Neutrophil (primary cell): Measurements from ENCODE around the gene RET.

Experiments
- H3K27ac ChIP-seq: fragments of 200-600 bp; sonication (generic); 2 replicates; pipeline ENCODE4 v1.5.1; 2016; ENCODE audit warnings: mild to moderate bottlenecking, moderate library complexity
- H3K27me3 ChIP-seq: fragments of 200-600 bp; sonication (generic); 2 replicates; pipeline ENCODE4 v1.6.0; 2016; ENCODE audit warnings: mild to moderate bottlenecking
- H3K36me3 ChIP-seq: fragments of 200-600 bp; sonication (generic); 2 replicates; pipeline ENCODE4 v1.5.1; 2017
- H3K4me1 ChIP-seq, 2 experiments: fragments of 200-600 bp in 1 of 2; sonication (generic) in 1 of 2; 1 replicate in 1 of 2; 2 replicates in 1 of 2; pipeline versions ENCODE4 v1.5.1 to v1.6.1; 2013 to 2016; ENCODE audit warnings: low read depth in 1 of 2, low read length in 1 of 2, mild to moderate bottlenecking in 1 of 2, moderate library complexity in 1 of 2; ENCODE audit not compliant: control insufficient read depth in 1 of 2, insufficient read depth in 1 of 2
- H3K4me3 ChIP-seq, 2 experiments: fragments of 200-600 bp in 1 of 2; sonication (generic) in 1 of 2; 1 replicate in 1 of 2; 2 replicates in 1 of 2; pipeline ENCODE4 v1.5.1; 2013 to 2016; ENCODE audit warnings: low read depth in 1 of 2, low read length in 1 of 2, mild to moderate bottlenecking in 1 of 2, moderate library complexity in 1 of 2
- H3K9me3 ChIP-seq: fragments of 200-600 bp; sonication (generic); 2 replicates; pipeline ENCODE4 v1.5.1; 2016
- CTCF ChIP-seq: fragments of 200-600 bp; sonication (generic); IDR thresholded peaks from 2 replicates; pipeline ENCODE4 v1.5.1; 2016; ENCODE audit warnings: antibody characterized with exemption

Gene RET

DNA sequence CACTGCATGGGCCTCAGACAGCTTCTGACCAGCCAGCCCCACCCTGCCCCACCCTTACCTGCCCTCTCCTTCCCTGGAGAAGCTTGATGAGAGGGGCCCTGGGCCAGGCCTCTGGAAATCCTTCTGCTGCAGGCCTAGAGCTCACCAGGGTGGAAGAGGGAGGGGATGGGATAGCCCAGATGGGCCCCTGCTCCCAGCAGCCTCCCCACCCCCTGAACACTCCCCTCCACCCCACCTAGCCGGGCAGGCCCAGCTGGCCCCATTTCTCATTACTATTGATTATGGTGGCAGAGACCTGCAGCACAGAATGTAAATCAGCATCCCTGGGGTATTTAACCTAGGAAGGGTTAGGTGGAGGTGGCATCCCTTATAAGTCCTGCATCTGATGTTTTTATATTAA, 11.6 kb upstream of the RET start:
- no peak overlapping the region for H3K27ac ChIP-seq
- H3K27me3 ChIP-seq, result no peaks in the 10 kb centered on the region
- no peaks in the 10 kb centered on the region for H3K36me3 ChIP-seq
- no peaks in the 10 kb centered on the region for H3K4me1 ChIP-seq
- H3K4me3 ChIP-seq, result no peak overlapping the region
- no peaks in the 10 kb centered on the region for H3K9me3 ChIP-seq
- TF ChIP-seq CTCF, result no peak

- Histone ChIP-seq H3K9me3 (no peaks in the 10 kb centered on the region), H3K4me1 (no peaks in the 10 kb centered on the region), H3K27me3 (no peaks in the 10 kb centered on the region), H3K27ac (no peak overlapping the region), H3K4me3 (no peak overlapping the region), H3K36me3 (no peaks in the 10 kb centered on the region)
- no peak for TF ChIP-seq CTCF
Measured at GRCh38 chr10:43065761-43066160, 11.1 kb upstream of the RET start.

DNA sequence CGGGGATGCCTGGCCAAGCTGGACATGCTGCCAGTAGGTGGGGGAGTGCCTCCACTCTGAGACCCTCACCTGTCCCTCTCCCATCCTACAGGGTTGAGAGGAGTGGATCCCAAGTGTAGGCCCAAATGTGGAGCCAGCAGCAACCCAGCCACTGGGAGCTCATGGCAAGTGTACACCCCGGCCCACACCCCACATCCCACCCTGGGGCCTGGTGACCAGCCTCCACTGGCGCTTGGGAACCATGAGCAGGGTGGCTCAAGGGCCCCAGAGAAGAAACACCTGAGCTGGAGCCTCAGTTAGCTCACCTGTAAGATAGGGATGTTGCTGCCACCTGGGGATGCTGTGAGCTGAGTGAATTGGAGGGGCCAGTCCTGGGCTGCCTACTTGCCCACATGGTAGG, 10.4 kb upstream of the RET start:
- Histone ChIP-seq H3K36me3 (no peaks in the 10 kb centered on the region), H3K27ac (no peak overlapping the region), H3K4me1 (no peaks in the 10 kb centered on the region), H3K9me3 (no peaks in the 10 kb centered on the region), H3K4me3 (no peak overlapping the region), H3K27me3 (no peaks in the 10 kb centered on the region)
- no peak for TF ChIP-seq CTCF

DNA sequence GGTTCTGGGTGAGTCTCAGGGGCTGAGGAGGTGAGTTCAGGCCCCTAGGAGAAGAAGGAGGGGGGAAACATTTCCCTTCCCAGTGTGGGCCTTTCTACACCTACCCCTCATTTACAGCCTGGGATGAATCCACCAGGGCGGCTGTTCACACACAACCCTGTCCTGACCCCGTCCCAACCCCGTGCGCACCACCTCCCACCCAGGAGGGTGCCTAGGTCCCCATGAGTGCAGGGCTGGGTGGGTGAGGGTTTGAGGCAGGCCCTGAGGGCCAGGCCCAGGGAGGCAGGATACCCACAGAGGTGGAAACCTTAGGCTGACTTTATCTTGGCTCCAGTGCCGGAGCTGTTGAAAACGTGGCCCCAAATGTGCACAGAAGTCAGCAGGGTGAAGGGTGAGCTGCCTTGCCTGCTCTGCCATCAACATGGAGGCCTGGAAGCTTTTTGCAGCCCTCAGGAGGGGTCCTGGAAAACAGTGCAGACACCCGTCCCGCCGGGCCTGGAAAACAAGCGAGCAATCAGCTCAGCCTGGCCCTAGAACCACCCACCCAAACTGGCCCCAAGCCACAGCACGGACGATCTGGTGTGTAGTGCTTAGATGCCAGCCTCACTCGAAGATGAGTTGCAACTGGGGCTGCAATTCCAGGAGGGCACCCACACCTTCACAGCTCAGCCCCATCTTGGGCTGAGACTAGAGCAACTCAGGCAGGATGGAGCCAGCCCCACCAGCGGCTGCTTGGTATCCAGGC, 9.3 kb upstream of the RET start:
- no peak for TF ChIP-seq CTCF
- Histone ChIP-seq H3K27me3 (no peaks in the 10 kb centered on the region), H3K36me3 (no peaks in the 10 kb centered on the region), H3K9me3 (no peaks in the 10 kb centered on the region), H3K27ac (no peak overlapping the region), H3K4me3 (no peak overlapping the region), H3K4me1 (no peaks in the 10 kb centered on the region)

DNA sequence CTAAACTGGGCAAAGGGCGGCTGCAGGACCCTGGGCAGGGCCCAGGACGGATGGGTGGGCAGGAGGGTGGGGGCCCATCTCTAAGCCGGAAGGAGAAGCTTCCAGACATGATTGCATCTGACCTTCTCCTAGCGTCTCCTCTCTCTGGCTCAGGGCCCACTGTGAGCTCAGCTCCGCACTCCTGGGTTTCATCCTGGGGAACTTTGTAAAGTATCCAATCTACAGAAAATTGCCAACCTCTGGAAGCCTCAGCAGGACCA, 8.8 kb upstream of the RET start:
- no peaks in the 10 kb centered on the region for H3K36me3 ChIP-seq
- H3K4me3 ChIP-seq, result no peak overlapping the region
- no peaks in the 10 kb centered on the region for H3K9me3 ChIP-seq
- no peak for TF ChIP-seq CTCF
- no peak overlapping the region for H3K27ac ChIP-seq
- peaks cover 3% of the 10 kb centered on the region for H3K27me3 ChIP-seq
- H3K4me1 ChIP-seq, result no peaks in the 10 kb centered on the region
